Small intestine (tissue), 7 donors: Measurements from ENCODE around the gene PALS1. TPM values are rescaled to one million over a fixed set of nuclear protein-coding genes. Genes with fewer than 3 reads are reported as not detected.

ENCODE experiments used
- DNase-seq, 2 donors: peaks; one replicate each; pipeline versions ENCODE4 v3.0.0 to v3.0.0-alpha.2; 2013
- FAIRE-seq: peaks from 2 replicates; lab custom pipeline; 2012; peaks lifted over from hg19 to GRCh38; lab: Jason Lieb, UNC
- H3K27ac ChIP-seq, 3 donors: one replicate each; pipeline ENCODE4 v1.5.1; 2013; ENCODE audit warnings: low read length in 2 of 3, mild to moderate bottlenecking in 2 of 3, control low read depth in 1 of 3, inconsistent platforms in 1 of 3, low read depth in 1 of 3, moderate library complexity in 1 of 3
- H3K27me3 ChIP-seq, 3 donors: one replicate each; pipeline ENCODE4 v1.6.1; 2013; ENCODE audit warnings: low read length in 3 of 3, inconsistent platforms in 1 of 3; ENCODE audit not compliant: control insufficient read depth in 3 of 3, insufficient read depth in 3 of 3
- H3K36me3 ChIP-seq, 3 donors: one replicate each; pipeline ENCODE4 v1.6.1; 2013; ENCODE audit warnings: low read length in 3 of 3, inconsistent platforms in 1 of 3, low read depth in 1 of 3, mild to moderate bottlenecking in 1 of 3, moderate library complexity in 1 of 3; ENCODE audit not compliant: control insufficient read depth in 3 of 3, insufficient read depth in 2 of 3
- H3K4me1 ChIP-seq, 3 donors: one replicate each; pipeline ENCODE4 v1.6.1; 2013; ENCODE audit warnings: low read length in 2 of 3, inconsistent platforms in 1 of 3, low read depth in 1 of 3, mild to moderate bottlenecking in 1 of 3, moderate library complexity in 1 of 3; ENCODE audit not compliant: control insufficient read depth in 3 of 3, insufficient read depth in 2 of 3
- H3K4me3 ChIP-seq, 3 donors: one replicate each; pipeline ENCODE4 v1.5.1; 2013; ENCODE audit warnings: low read length in 3 of 3, control low read depth in 1 of 3, inconsistent platforms in 1 of 3, low read depth in 1 of 3, mild to moderate bottlenecking in 1 of 3, moderate library complexity in 1 of 3
- H3K9me3 ChIP-seq, 2 donors: one replicate each; pipeline ENCODE4 v1.6.1; 2013; ENCODE audit warnings: low read depth in 1 of 2, low read length in 1 of 2; ENCODE audit not compliant: control insufficient read depth in 2 of 2, insufficient read depth in 1 of 2
- WGBS, 3 donors: extraction: QIAGEN DNeasy Blood & Tissue Kit; methylation state at CpG; one replicate each; pipeline ENCODE4 v1.1.7; 2013; 5-methylcytosine and 5-hydroxymethylcytosine counted together
- polyA plus RNA-seq, 4 donors: library from polyadenylated mRNA; stranded (reverse) in 3 of 4; unstranded in 1 of 4; fragments of 200-250 nt in 3 of 4; fragments of 120-200 nt in 1 of 4; gene quantifications; one replicate each; pipeline versions ENCODE4 v1.2.1 to v1.2.3, GENCODE V29; 2013
- donor health status: healthy with polysubstance abuse.
- donor health status: control.
- donor health status: control.
- donor health status: Bipolar disorder and iron deficiency.
- donor health status: healthy.

PALS1 gene
- polyA plus RNA-seq, 4 donors, result 11.1 to 38.4 (median 35.0) TPM

DNA sequence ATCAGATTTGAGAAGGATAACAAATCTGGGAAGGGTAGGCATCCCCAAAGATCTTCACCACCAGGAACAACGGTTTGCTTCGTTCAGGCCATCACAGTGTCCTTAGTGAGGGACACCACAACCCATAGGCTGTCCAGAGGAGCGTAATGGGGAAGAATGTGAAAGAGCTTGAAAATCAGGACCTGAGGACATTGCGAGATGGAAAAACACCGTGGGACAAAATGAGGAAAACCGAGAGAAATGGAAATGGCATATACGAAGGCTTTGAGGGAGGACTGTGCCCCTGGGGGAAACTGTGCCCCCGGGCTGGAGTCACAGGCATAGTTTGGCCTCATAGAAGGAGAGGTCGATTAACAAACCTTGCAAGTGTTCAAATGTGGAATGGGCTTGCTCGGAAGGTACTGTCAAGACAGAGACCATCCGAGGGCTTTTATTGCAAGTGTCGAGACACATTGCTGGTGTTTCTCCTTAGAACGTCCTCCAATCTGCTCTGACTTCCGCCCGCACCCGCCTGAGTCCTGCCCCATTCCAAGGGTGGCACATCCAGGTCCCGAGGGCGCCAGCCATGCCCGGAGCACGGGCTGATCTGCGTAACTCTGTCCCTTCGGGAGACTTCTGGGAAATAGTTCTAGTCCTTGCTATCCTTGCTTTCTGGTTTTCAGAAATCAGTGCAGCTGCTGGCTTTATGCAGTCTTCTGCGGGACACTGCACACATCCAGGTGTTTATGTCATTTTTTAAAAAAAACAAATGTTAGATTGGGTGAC, 885 bp upstream of the PALS1 start:
- H3K4me3 ChIP-seq, result peak overlapping the region; percentile 44 to 64 (median 56)
- no peaks in the 10 kb centered on the region for H3K36me3 ChIP-seq
- H3K27me3 ChIP-seq, result no peaks in the 10 kb centered on the region
- H3K4me1 ChIP-seq, result peaks cover 0 to 7% (median 0%) of the 10 kb centered on the region in 3 donors
- 10 to 15% (median 10%) methylated on average over 23 of the region's 23 CpGs for WGBS, 3 donors
- peak overlapping the region; percentile 71 to 94 (median 77) for H3K27ac ChIP-seq
- FAIRE-seq, result no peak
- no peaks in the 10 kb centered on the region for H3K9me3 ChIP-seq
- peak; percentile 71 to 83 for DNase-seq

DNA sequence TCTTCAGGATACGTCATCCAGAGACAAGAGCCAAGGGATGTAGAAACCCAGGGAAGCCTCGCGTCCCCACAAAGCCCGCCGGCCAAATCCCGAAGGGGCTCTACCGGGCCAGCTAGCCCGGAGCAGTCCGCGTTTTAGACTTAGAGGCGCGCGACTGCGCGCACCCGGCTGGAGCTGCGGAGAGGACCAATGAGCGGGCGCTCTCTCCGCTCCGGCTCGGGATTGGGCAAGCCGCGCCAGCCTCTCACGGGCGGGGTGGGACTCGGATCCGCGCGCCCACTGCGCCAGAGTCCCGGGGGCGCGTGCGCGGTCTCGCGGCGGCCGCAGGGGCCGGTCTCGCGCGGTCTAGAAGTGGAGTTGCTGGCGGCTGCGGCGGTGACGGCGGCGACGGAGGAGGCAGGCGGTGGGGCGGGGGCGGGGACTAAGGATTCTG, 241 bp upstream of the PALS1 start:
- FAIRE-seq, result no peak
- Histone ChIP-seq H3K36me3 (no peaks in the 10 kb centered on the region), H3K27me3 (no peaks in the 10 kb centered on the region), H3K4me1 (peaks cover 0 to 7% (median 0%) of the 10 kb centered on the region in 3 donors), H3K4me3 (peak overlapping the region; percentile 56 to 76 (median 64)), H3K27ac (peak overlapping the region; percentile 91 to 99 (median 94)), H3K9me3 (no peaks in the 10 kb centered on the region)
- 0 to 1% (median 0%) methylated on average over 54 of the region's 54 CpGs for WGBS, 3 donors
- peak; percentile 96 to 98 for DNase-seq

DNA sequence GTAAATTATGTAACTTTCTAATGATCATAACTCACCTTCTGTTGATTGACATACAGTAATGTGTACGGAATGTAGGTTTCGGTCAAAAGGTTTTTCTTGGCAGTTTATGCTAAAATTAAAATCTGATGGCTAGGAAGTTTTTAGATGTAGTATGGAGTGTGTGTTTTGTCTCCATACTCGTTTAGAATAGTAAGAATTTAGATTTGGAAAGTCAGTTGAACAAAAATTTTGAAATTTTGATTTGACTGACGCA, 859 bp downstream of the PALS1 start:
- Histone ChIP-seq H3K36me3 (no peaks in the 10 kb centered on the region), H3K27me3 (no peaks in the 10 kb centered on the region), H3K4me1 (peaks cover 0 to 7% (median 0%) of the 10 kb centered on the region in 3 donors), H3K27ac (peak overlapping the region in 2 of 3 donors; percentile 91 to 99), H3K9me3 (no peaks in the 10 kb centered on the region), H3K4me3 (peak overlapping the region in 2 of 3 donors; percentile 64 to 76)
- FAIRE-seq (peak; percentile 49), DNase-seq (no peak)
- 1 to 12% (median 8%) methylated on average over 4 of the region's 4 CpGs for WGBS, 3 donors

DNA sequence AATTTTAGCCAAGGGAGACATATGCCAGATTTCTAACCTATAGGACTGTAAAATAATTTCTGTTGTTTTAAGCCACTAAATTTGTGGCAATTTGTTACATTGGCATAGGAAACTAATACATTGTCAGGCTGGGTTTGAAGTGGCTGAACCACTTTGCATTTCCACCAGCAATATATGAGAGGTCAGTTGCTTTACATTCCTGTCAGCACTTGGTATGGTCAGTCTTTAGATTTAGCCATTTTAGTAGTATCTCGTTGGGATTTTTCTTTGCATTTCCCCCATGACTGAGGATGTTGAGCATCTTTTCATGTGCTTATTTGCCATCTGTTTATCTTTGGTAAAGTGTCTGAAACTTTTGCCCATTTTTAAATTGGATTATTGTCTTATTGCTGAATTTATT, 3.9 kb downstream of the PALS1 start:
- 63 to 74% (median 72%) methylated on average over 1 of the region's 1 CpG for WGBS, 3 donors
- FAIRE-seq, result no peak

DNA sequence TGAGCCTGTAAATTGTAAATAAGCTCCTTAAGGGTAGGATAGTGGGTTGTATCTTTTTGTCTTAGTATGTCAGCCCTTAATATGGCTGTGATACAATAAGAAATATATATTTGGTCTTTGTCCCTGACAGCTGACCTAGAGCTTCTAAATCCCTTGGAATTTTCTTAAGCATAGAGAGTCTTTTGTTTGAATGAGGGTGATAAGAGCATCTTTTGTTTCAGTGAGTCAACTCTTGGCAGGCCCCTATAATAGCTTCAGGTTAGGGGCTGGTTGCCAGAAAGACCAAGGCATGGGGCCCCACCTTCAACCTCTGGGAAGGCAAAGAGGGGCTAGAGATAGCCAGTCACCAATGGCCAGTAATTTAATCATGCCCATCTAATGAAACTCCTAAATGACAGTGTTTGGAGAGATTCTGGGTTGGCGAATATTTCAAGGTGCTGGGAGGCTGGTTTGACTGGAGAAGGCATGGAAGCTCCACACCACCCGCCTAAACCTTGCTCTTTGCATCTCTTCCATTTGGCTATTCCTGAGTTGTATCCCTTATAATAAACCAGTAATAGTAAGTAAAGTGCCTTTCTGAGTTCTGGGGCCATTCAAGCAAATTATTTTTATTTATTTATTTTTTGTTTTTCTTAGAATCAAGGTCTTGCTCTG, 10.5 kb downstream of the PALS1 start:
- no peak overlapping the region for H3K4me3 ChIP-seq
- no peaks in the 10 kb centered on the region for H3K9me3 ChIP-seq
- DNase-seq (no peak), FAIRE-seq (no peak)
- peaks cover 0 to 5% (median 0%) of the 10 kb centered on the region in 3 donors for H3K36me3 ChIP-seq
- no peak overlapping the region for H3K27ac ChIP-seq
- 68 to 95% (median 95%) methylated on average over 2 of the region's 2 CpGs for WGBS, 3 donors
- H3K27me3 ChIP-seq, result no peaks in the 10 kb centered on the region
- H3K4me1 ChIP-seq, result peaks cover 5 to 15% (median 7%) of the 10 kb centered on the region in 3 donors

More for the DNA sequence above, 3.9 kb downstream of the PALS1 start:
- Histone ChIP-seq H3K27me3 (no peaks in the 10 kb centered on the region), H3K4me3 (no peak overlapping the region), H3K27ac (no peak overlapping the region), H3K4me1 (peaks cover 0 to 5% (median 0%) of the 10 kb centered on the region in 3 donors), H3K9me3 (no peaks in the 10 kb centered on the region), H3K36me3 (no peaks in the 10 kb centered on the region)
- DNase-seq, result no peak

DNA sequence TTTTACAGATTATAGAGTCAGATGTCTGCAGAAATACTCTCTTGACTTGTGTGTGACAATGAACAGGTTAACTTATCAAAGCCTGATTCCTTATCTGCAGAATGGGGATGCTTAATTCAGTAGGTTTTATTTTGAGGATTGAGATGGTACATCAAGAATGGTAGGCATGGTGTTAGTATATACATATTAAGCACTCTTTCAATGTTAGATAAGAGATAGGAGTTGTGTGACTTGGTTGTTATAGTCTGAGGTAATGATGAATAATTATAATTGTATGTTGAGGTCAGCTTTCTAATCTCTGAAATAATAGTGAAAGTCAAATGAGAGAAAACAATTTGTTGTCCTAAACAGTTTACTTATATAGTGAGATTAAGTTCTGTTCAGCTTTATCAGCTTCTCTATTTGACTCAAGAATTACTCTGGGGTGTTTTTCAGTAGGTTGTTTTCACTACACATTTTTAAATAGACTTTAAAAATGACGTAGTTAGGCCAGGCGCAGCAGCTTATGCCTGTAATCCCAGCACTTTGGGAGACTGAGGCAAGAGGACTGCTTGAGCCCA, 11.9 kb downstream of the PALS1 start:
- Histone ChIP-seq H3K4me3 (no peak overlapping the region), H3K4me1 (peaks cover 5 to 15% (median 7%) of the 10 kb centered on the region in 3 donors), H3K27me3 (no peaks in the 10 kb centered on the region), H3K9me3 (no peaks in the 10 kb centered on the region), H3K27ac (peak overlapping the region; percentile 54 to 81 (median 56)), H3K36me3 (peaks cover 0 to 5% (median 0%) of the 10 kb centered on the region in 3 donors)
- peak in 1 of 2 donors; percentile 19 for DNase-seq
- 52 to 70% (median 64%) methylated on average over 2 of the region's 2 CpGs for WGBS, 3 donors
- no peak for FAIRE-seq

DNA sequence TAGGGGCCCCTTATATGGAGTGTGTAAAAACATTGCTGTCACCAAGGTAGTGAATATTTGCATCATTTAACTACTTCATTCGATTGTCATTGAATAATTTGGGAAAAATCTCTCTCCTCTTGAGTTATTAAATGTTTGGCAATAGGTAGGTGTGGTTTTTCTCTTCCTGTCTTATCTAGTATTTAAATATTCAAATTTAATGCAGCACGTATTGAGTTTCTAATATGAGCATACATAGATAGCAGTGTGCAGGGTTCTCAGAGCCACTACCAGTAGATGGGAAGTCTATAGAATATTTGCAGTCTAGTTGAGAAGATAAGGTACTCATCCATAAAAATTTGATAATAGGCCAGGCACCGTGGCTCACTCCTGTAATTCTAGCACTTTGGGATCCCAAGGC, 16.7 kb downstream of the PALS1 start:
- Histone ChIP-seq H3K36me3 (peaks cover 0 to 4% (median 0%) of the 10 kb centered on the region in 3 donors), H3K27me3 (no peaks in the 10 kb centered on the region), H3K4me3 (no peak overlapping the region), H3K9me3 (no peaks in the 10 kb centered on the region), H3K27ac (no peak overlapping the region), H3K4me1 (peaks cover 0 to 10% (median 2%) of the 10 kb centered on the region in 3 donors)
- FAIRE-seq (no peak), DNase-seq (no peak)
- WGBS, 3 donors, result 58 to 76% (median 69%) methylated on average over 3 of the region's 3 CpGs

DNA sequence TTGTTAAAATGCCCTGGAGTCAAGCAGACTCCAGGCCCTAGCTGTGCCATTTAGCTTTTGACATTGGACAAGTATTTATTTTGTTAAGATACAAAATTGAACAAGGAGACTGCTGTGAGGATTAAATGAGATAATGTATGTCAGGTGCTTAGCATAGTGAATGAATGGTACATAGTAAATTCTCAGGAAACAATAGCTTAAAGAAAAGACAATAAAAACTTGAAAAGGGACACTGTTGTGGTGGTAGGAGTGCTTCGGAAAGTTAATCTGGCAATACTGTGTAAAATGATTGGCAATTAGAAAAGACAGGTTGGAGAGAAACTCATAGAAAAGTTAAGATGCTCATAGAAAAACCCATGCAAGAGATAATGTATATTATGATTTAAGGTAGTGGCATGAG, 19.7 kb downstream of the PALS1 start:
- H3K36me3 ChIP-seq, result peaks cover 0 to 9% (median 0%) of the 10 kb centered on the region in 3 donors
- 71 to 94% (median 91%) methylated on average over 1 of the region's 1 CpG for WGBS, 3 donors
- no peak for FAIRE-seq

More for the DNA sequence above, 19.7 kb downstream of the PALS1 start:
- Histone ChIP-seq H3K9me3 (no peaks in the 10 kb centered on the region), H3K4me3 (no peak overlapping the region), H3K27ac (no peak overlapping the region), H3K4me1 (peaks cover 2 to 4% (median 2%) of the 10 kb centered on the region in 3 donors), H3K27me3 (no peaks in the 10 kb centered on the region)
- no peak for DNase-seq
